Erythroblast (primary cell): ENCODE measurements around the gene TTLL6.

Experiments
- GATA1 ChIP-seq: IDR thresholded peaks from 2 replicates; pipeline ENCODE4 v1.6.1; 2011; ENCODE audit warnings: low read depth, mild to moderate bottlenecking, control low read depth, low read length, moderate library complexity
- POLR2A ChIP-seq: IDR thresholded peaks from 2 replicates; pipeline ENCODE4 v1.6.1; 2011; ENCODE audit warnings: mild to moderate bottlenecking, low read length

GRCh38 chr17:48816438-48816773 lies 623 bp downstream of the TTLL6 start:
- TF ChIP-seq POLR2A = no peak
- TF ChIP-seq GATA1 = no peak
